AG10803 (cell line): ENCODE results near the gene KRTAP4-12.
"Not testable (repeated sequence)": the region's sequence is repeated elsewhere in the genome, so short reads cannot be mapped to it uniquely, and the experiment has no call there.

Source experiments
- DNase-seq: peaks from one replicate; pipeline ENCODE4 v3.0.0; 2010; ENCODE audit warnings: low read depth
- H3K4me3 ChIP-seq: 2 replicates; pipeline ENCODE4 v1.5.1; 2011; ENCODE audit warnings: mild to moderate bottlenecking, low read length, control low read depth
- TF ChIP-seq, protein P1 (sequence below): conservative IDR thresholded peaks from 2 replicates; pipeline ENCODE4 v1.5.1; 2011; ENCODE audit warnings: mild to moderate bottlenecking, low read length, control low read depth, inconsistent platforms

KRTAP4-12 gene

DNA sequence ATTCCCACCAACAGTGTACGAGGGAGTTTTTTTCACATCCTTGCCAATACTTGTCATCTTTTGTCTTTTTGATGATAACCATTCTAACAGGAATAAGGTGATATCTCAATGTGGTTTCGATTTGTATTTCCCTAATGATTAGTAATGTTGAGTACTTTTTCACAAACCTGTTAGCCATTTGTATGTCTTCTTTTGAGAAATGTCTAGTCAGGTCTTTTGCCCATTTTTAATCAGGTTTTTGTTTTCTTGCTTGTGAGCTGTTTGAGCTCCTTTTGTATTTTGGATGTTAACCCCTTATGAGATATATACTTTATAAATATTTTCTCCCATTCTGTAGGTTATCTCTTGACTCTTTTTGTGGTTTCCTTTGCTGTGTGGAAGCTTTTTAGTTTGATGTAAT is 27.5 kb upstream of the KRTAP4-12 start:
- TF ChIP-seq, protein P1, sequence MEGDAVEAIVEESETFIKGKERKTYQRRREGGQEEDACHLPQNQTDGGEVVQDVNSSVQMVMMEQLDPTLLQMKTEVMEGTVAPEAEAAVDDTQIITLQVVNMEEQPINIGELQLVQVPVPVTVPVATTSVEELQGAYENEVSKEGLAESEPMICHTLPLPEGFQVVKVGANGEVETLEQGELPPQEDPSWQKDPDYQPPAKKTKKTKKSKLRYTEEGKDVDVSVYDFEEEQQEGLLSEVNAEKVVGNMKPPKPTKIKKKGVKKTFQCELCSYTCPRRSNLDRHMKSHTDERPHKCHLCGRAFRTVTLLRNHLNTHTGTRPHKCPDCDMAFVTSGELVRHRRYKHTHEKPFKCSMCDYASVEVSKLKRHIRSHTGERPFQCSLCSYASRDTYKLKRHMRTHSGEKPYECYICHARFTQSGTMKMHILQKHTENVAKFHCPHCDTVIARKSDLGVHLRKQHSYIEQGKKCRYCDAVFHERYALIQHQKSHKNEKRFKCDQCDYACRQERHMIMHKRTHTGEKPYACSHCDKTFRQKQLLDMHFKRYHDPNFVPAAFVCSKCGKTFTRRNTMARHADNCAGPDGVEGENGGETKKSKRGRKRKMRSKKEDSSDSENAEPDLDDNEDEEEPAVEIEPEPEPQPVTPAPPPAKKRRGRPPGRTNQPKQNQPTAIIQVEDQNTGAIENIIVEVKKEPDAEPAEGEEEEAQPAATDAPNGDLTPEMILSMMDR = no peak
- H3K4me3 ChIP-seq = no peak overlapping the region
- no peak for DNase-seq

DNA sequence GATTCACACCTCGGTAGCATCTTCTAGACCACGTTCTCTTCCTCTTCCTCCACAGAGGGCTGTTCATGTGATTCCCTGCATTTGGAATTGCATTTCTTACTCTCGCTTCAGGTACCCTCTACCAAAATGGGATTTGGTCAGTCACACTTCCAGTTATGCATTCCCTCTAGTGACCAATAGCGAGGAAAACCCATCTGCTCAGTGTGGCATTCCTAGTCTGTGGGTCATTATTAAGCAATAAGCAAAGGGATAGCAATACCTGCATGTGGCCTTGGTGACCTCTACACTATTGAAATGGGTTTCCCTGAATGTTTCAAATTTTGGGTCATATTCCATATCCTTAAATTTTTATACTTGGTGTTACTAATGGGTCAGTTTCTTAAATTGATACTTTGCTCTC is 26.0 kb upstream of the KRTAP4-12 start:
- TF ChIP-seq, protein P1 = no peak
- no peak for DNase-seq
- H3K4me3 ChIP-seq = no peak overlapping the region

DNA sequence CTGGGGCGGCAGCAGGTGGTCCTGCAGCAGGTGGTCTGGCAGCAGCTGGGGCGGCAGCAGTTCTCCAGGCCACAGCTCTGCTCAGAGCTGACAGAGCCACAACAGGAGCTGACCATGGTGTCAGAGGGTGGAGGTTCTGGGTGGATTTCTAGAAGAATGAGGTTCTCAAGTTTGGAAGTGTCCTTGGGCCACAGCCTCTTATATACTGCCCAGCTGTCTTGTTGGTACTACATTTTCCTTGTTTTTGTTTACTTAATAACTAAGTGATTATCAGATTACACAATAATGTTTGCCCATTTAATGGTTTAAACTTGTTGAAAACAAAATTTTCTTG is 25.6 kb upstream of the KRTAP4-12 start, which contains the start of gene KRTAP4-5:
Gene KRTAP4-5 (minus strand): TSS at position 174 of the 334 bp plus-strand sequence. CDS start 58 bp downstream, at position 116.
- no peak for DNase-seq
- TF ChIP-seq, protein P1 = no peak
- no peak within 1 kb of the TSS for H3K4me3 ChIP-seq

DNA sequence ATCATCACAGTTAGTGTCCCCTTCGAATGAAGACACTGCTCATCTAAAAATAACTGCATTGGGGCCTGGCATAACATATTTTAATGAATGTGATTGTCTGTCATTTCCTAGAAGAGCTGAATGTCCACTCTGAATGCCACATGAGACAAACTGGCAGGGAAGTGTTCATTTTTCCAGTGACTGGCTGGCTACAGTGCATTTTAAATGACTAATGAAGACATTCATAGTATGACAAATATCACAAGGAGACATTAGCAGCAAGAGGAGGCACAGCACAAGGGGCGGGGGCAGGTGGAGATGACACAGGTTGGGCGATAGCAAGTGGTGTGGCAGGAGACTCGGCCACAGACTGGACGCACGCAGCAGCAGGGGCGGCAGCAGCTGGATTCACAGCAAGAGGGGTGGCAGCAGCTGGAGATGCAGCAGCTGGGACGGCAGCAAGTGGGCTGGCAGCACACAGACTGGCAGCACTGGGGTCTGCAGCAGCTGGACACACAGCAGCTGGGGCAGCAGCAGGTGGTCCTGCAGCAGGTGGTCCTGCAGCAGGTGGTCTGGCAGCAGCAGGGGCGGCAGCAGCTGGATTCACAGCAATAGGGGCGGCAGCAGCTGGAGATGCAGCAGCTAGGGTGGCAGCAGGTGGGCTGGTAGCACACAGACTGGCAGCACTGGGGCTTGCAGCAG is 25.1 kb upstream of the KRTAP4-12 start:
- not testable (repeated sequence) for DNase-seq, H3K4me3 ChIP-seq

DNA sequence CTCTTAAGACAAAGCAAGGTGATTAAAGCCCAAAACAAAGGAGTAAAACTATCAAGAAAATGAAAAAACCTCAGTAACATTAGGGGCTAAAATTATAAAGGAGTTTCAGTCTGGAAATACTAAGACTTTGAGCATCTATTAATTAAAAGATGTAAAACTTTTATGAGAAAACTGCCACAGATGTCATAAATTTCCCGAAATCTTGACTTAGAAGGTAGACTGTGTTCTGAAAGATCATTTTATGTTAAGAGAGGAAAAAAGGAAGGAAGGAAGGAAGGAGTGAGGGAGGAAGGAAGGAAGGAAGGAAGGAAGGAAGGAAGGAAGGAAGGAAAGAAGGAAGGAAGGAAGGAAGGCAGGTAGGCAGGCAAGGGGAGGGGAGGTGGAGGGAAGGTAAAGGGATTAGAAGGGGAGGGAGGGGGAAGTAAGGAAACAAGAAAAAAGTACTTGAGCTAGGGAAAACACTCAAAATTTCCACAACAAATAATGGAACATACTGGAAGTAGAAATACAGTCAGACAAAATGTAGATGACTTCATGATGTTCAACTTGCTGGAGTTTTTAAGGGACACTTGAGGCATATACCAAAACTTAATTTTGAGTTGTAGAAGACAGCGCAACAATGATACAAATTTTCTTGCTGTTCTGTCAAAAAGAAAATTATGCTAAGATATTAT is 23.7 kb upstream of the KRTAP4-12 start:
- DNase-seq = no peak
- no peak overlapping the region for H3K4me3 ChIP-seq
- TF ChIP-seq, protein P1 = no peak

DNA sequence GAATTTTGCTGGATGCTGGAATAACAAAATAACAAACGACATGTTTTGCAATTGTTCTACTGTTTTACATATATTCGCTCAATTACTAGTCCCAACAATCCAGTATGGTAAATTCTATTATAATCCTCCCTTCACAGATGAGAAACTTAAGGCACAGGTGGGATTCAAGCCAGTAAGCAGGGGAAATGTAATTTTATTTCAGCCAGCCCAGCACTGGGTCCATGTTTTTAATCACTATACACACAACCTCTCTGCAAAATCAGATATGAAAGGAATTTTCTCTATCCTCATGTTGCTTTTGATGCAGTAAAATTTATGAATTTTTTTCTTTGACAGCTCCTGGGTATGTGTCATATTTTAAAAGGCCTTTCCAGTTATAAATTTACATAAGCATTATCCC is 21.3 kb upstream of the KRTAP4-12 start:
- TF ChIP-seq, protein P1 = no peak
- no peak overlapping the region for H3K4me3 ChIP-seq
- no peak for DNase-seq

DNA sequence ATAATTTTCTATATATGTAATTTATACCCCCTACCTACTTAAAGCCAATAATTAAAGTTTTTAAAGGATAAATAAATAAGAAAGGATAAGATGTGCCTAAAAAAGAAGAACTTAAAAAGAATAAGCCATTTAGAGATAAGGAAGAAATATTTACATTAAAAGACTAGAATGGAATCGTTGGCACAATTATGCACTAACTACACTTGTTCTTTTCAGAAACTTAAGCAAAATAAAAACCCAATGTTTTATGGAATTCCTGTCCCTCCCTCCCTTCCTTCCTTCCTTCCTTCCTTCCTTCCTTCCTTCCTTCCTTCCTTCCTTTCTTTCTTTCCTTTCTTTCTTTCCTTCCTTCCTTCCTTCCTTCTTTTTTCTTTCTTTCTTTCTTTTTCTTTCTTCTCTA is 20.9 kb upstream of the KRTAP4-12 start:
- H3K4me3 ChIP-seq = no peak overlapping the region
- TF ChIP-seq, protein P1 = no peak
- no peak for DNase-seq
